ENCODE measurements around the gene MRPS15.
"Not testable (repeated sequence)": the region's sequence is repeated elsewhere in the genome, so short reads cannot be mapped to it uniquely, and the experiment has no call there.

The MRPS15 gene

GRCh38 chr1:36463803-36464604 is at the start of gene MRPS15:
Gene MRPS15 (minus strand): TSS chr1:36464384. CDS start chr1:36464275, 109 bp downstream.
- DNase-seq (ENCODE audit: low spot score) = peak; percentile 97
- in situ Hi-C loops (cut with MboI; ENCODE audit: low sequenced_read_pairs, unreplicated experiment) = no loop called here
- TF ChIP-seq CTCF (IDR thresholded peaks at IDR 0.05; ENCODE audit: borderline replicate concordance, control extremely low read depth, extremely low read depth, insufficient read depth, missing control alignments) = no peak

GRCh38 chr1:36512842-36513241 is 48.7 kb upstream of the MRPS15 start:
- in situ Hi-C loops (cut with MboI; ENCODE audit: low sequenced_read_pairs, unreplicated experiment) = no loop called here
- TF ChIP-seq CTCF (IDR thresholded peaks at IDR 0.05; ENCODE audit: borderline replicate concordance, control extremely low read depth, extremely low read depth, insufficient read depth, missing control alignments) = no peak

GRCh38 chr1:36511804-36512798 is 47.9 kb upstream of the MRPS15 start:
- no peak for TF ChIP-seq CTCF (IDR thresholded peaks at IDR 0.05; ENCODE audit: borderline replicate concordance, control extremely low read depth, extremely low read depth, insufficient read depth, missing control alignments)
- in situ Hi-C loops (cut with MboI; ENCODE audit: low sequenced_read_pairs, unreplicated experiment) = no loop called here
- DNase-seq (ENCODE audit: low spot score) = no peak

More at GRCh38 chr1:36512842-36513241, 48.7 kb upstream of the MRPS15 start:
- no peak for DNase-seq (ENCODE audit: low spot score)

GRCh38 chr1:36511220-36511619 is 47.0 kb upstream of the MRPS15 start:
- DNase-seq (ENCODE audit: low spot score); in situ Hi-C loops (cut with MboI; ENCODE audit: low sequenced_read_pairs, unreplicated experiment): not testable (repeated sequence)

- in situ Hi-C loops (cut with MboI; ENCODE audit: low sequenced_read_pairs, unreplicated experiment) = no loop called here
- no peak for TF ChIP-seq CTCF (IDR thresholded peaks at IDR 0.05; ENCODE audit: borderline replicate concordance, control extremely low read depth, extremely low read depth, insufficient read depth, missing control alignments)
- DNase-seq (ENCODE audit: low spot score) = no peak
These were observed 46.2 kb upstream of the MRPS15 start for GRCh38 chr1:36510418-36510817.

GRCh38 chr1:36508257-36508656 is 44.1 kb upstream of the MRPS15 start:
- in situ Hi-C loops (cut with MboI; ENCODE audit: low sequenced_read_pairs, unreplicated experiment) = no loop called here
- no peak for DNase-seq (ENCODE audit: low spot score)
- TF ChIP-seq CTCF (IDR thresholded peaks at IDR 0.05; ENCODE audit: borderline replicate concordance, control extremely low read depth, extremely low read depth, insufficient read depth, missing control alignments) = no peak
